Mesendoderm (in vitro differentiated cells): Measurements from ENCODE around the gene RASGEF1C.

Experiments used
- DNase-seq: peaks from one replicate; pipeline ENCODE4 v3.0.0; 2013
- H2AK5ac ChIP-seq: 2 replicates; pipeline ENCODE4 v1.6.1; 2013; ENCODE audit warnings: low read length, inconsistent platforms
- H2BK120ac ChIP-seq: 2 replicates; pipeline ENCODE4 v1.6.1; 2013; ENCODE audit warnings: low read depth, mild to moderate bottlenecking, low read length, moderate library complexity, mixed read lengths
- H2BK15ac ChIP-seq: replicated peaks from 2 replicates; pipeline ENCODE4 v1.6.1; 2013; ENCODE audit warnings: low read depth, mild to moderate bottlenecking, moderate library complexity
- H2BK5ac ChIP-seq: 2 replicates; pipeline ENCODE4 v1.6.1; 2013; ENCODE audit warnings: low read length, inconsistent platforms
- H3K18ac ChIP-seq: 2 replicates; pipeline ENCODE4 v1.6.1; 2013; ENCODE audit warnings: mild to moderate bottlenecking, low read length, mixed read lengths
- H3K23ac ChIP-seq: one replicate; pipeline ENCODE4 v1.6.1; 2013; ENCODE audit warnings: low read length
- H3K27ac ChIP-seq: 2 replicates; pipeline ENCODE4 v1.5.1; 2013; ENCODE audit warnings: low read depth, mild to moderate bottlenecking, inconsistent platforms, low read length, moderate library complexity
- H3K27me3 ChIP-seq: 2 replicates; pipeline ENCODE4 v1.6.1; 2013; ENCODE audit warnings: low read length, control low read depth, mild to moderate bottlenecking, inconsistent platforms; ENCODE audit not compliant: insufficient read depth, poor library complexity
- H3K36me3 ChIP-seq: 2 replicates; pipeline ENCODE4 v1.6.1; 2013; ENCODE audit warnings: low read length, inconsistent platforms; ENCODE audit not compliant: control insufficient read depth, insufficient read depth
- H3K4ac ChIP-seq: one replicate; pipeline ENCODE4 v1.6.1; 2013; ENCODE audit warnings: low read depth, mild to moderate bottlenecking, low read length, moderate library complexity
- H3K4me1 ChIP-seq: 2 replicates; pipeline ENCODE4 v1.6.1; 2013; ENCODE audit warnings: low read depth, low read length, inconsistent platforms; ENCODE audit not compliant: control insufficient read depth
- H3K4me2 ChIP-seq: 2 replicates; pipeline ENCODE4 v1.6.1; 2013; ENCODE audit warnings: low read length
- H3K4me3 ChIP-seq: 2 replicates; pipeline ENCODE4 v1.5.1; 2013; ENCODE audit warnings: mild to moderate bottlenecking, low read length
- H3K56ac ChIP-seq: one replicate; pipeline ENCODE4 v1.6.1; 2013; ENCODE audit warnings: low read length
- H3K79me1 ChIP-seq: 2 replicates; pipeline ENCODE4 v1.6.1; 2013; ENCODE audit warnings: low read length, inconsistent platforms
- H3K79me2 ChIP-seq: 2 replicates; pipeline ENCODE4 v1.6.1; 2013; ENCODE audit warnings: mild to moderate bottlenecking, low read length; ENCODE audit not compliant: control insufficient read depth, insufficient read depth
- H3K9ac ChIP-seq: 2 replicates; pipeline ENCODE4 v1.6.1; 2013; ENCODE audit warnings: low read length, inconsistent platforms
- H4K5ac ChIP-seq: one replicate; pipeline ENCODE4 v1.6.1; 2013; ENCODE audit warnings: low read length
- H4K8ac ChIP-seq: one replicate; pipeline ENCODE4 v1.6.1; 2013; ENCODE audit warnings: low read depth, mild to moderate bottlenecking, control low read depth, low read length, moderate library complexity
- WGBS: extraction: QIAGEN DNeasy Blood & Tissue Kit; methylation state at CpG from one replicate; pipeline ENCODE4 v1.1.7; 2013; ENCODE audit warnings: low lambda C conversion rate, missing lambda C conversion rate; ENCODE audit not compliant: insufficient coverage; ENCODE audit errors: extremely low coverage; 5-methylcytosine and 5-hydroxymethylcytosine counted together

RASGEF1C gene

DNA sequence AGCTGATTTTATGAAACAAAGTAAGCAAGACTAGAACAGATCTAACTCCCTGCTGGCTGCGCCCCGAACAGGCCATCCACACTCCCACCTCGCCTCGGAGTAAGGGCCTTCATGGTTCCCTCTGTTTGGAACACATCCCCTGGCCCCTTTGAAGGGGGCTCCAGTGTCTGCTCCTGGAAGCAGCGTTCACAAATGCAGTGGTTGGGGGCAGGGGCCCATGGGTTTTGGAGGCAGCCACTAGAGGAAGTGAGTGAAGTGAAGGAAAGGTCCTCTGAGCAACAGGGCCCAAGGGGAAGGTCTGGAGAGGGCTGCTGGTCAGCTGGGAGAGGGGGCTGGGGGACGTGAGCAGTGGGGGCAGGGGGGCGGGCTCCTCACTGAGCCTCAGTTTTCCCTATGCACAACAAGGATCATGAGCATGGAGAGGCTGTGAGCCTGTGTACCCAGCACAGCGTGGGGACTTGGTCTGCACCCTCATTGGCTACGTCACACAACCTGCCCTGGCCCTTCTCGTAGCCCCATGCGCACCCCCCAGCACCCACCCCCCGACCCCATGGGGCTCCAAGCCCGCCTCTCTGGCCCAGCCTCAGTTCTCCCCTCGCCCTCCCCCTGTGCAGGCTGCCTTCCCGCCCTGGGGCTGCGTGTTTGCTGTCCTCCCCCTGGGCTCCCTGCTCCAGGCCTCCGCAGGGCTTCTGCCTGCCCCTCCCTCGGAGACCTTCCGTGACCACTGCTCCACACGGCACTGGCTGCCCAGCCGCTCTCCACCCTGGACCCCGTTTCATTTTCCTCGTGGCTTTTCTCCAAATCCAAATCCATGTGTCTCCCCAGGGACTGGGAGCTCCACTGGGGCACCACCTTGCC is 39.5 kb downstream of the RASGEF1C start:
- Histone ChIP-seq H3K9ac (no peak overlapping the region), H3K27ac (no peak overlapping the region), H4K5ac (no peak overlapping the region), H3K36me3 (no peaks in the 10 kb centered on the region), H2BK5ac (no peak overlapping the region), H3K4ac (no peak overlapping the region), H3K23ac (no peak overlapping the region), H3K79me2 (no peaks in the 10 kb centered on the region), H3K4me1 (no peaks in the 10 kb centered on the region), H3K18ac (no peak overlapping the region), H3K79me1 (no peaks in the 10 kb centered on the region), H2BK120ac (no peak overlapping the region), H3K27me3 (no peaks in the 10 kb centered on the region), H3K4me3 (no peak overlapping the region), H2AK5ac (no peak overlapping the region), H3K56ac (no peak overlapping the region), H2BK15ac (no peak overlapping the region), H4K8ac (no peak overlapping the region), H3K4me2 (no peak overlapping the region)
- no peak for DNase-seq
- WGBS: no CpG with 5 or more reads among the region's 23 CpGs

- WGBS: no CpG with 5 or more reads among the region's 6 CpGs
- Histone ChIP-seq H3K4me3 (no peak overlapping the region), H3K79me1 (no peaks in the 10 kb centered on the region), H3K56ac (no peak overlapping the region), H3K79me2 (no peaks in the 10 kb centered on the region), H3K9ac (no peak overlapping the region), H3K18ac (no peak overlapping the region), H3K23ac (no peak overlapping the region), H3K4me2 (no peak overlapping the region), H2BK15ac (no peak overlapping the region), H2BK120ac (no peak overlapping the region), H3K27me3 (no peaks in the 10 kb centered on the region), H4K5ac (no peak overlapping the region), H3K27ac (no peak overlapping the region), H3K4me1 (no peaks in the 10 kb centered on the region), H3K4ac (no peak overlapping the region), H2BK5ac (no peak overlapping the region), H3K36me3 (no peaks in the 10 kb centered on the region), H2AK5ac (no peak overlapping the region), H4K8ac (no peak overlapping the region)
- DNase-seq: no peak
These were observed 40.3 kb downstream of the RASGEF1C start for GRCh38 chr5:180168758-180169157.

DNA sequence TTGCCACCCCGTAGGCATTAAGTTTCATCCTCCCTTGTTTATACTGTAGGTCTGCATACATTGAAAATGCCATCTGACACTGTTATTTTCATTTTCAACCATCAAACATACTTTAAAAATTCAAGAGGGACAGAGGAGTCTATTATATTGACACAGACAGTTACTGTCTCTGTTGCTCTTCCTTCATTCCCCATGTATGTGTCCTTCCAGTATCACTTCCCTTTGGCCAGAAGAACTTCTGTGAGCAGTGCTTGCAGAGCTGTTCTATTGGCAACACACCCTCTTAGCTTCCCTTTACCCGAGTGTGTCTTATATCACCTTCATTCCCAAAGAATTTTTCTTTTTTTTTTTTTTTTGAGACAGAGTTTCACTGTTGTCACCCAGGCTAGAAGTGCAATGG is 42.8 kb downstream of the RASGEF1C start:
- Histone ChIP-seq H2BK120ac (no peak overlapping the region), H3K23ac (no peak overlapping the region), H3K4ac (no peak overlapping the region), H2AK5ac (no peak overlapping the region), H3K9ac (no peak overlapping the region), H3K4me2 (no peak overlapping the region), H2BK15ac (no peak overlapping the region), H3K4me3 (no peak overlapping the region), H3K27ac (no peak overlapping the region), H4K5ac (no peak overlapping the region), H2BK5ac (no peak overlapping the region), H3K79me1 (no peaks in the 10 kb centered on the region), H3K79me2 (no peaks in the 10 kb centered on the region), H3K4me1 (no peaks in the 10 kb centered on the region), H4K8ac (no peak overlapping the region), H3K56ac (no peak overlapping the region), H3K18ac (no peak overlapping the region), H3K27me3 (no peaks in the 10 kb centered on the region), H3K36me3 (no peaks in the 10 kb centered on the region)
- no peak for DNase-seq
- WGBS: no CpG with 5 or more reads among the region's 2 CpGs

GRCh38 chr5:180162304-180162661 is 46.7 kb downstream of the RASGEF1C start:
- Histone ChIP-seq H2BK5ac (no peak overlapping the region), H2BK120ac (no peak overlapping the region), H3K79me2 (no peaks in the 10 kb centered on the region), H3K27me3 (no peaks in the 10 kb centered on the region), H3K36me3 (no peaks in the 10 kb centered on the region), H3K18ac (no peak overlapping the region), H2BK15ac (no peak overlapping the region), H3K4me1 (no peaks in the 10 kb centered on the region), H3K23ac (no peak overlapping the region), H4K8ac (no peak overlapping the region), H4K5ac (no peak overlapping the region), H3K9ac (no peak overlapping the region), H3K79me1 (no peaks in the 10 kb centered on the region), H3K56ac (no peak overlapping the region), H3K4ac (no peak overlapping the region), H3K27ac (no peak overlapping the region), H2AK5ac (no peak overlapping the region), H3K4me3 (no peak overlapping the region), H3K4me2 (no peak overlapping the region)
- no peak for DNase-seq
- no CpG with 5 or more reads among the region's 5 CpGs for WGBS

- H3K79me2 ChIP-seq: no peaks in the 10 kb centered on the region
- H3K4me2 ChIP-seq: no peak overlapping the region
- peak; percentile 37 for DNase-seq
- H2BK5ac ChIP-seq: no peak overlapping the region
- H3K4ac ChIP-seq: no peak overlapping the region
- no peaks in the 10 kb centered on the region for H3K4me1 ChIP-seq
- H4K8ac ChIP-seq: no peak overlapping the region
- no peaks in the 10 kb centered on the region for H3K79me1 ChIP-seq
- H2AK5ac ChIP-seq: no peak overlapping the region
- WGBS: no CpG with 5 or more reads among the region's 39 CpGs
- no peak overlapping the region for H3K56ac ChIP-seq
- no peak overlapping the region for H3K18ac ChIP-seq
- no peak overlapping the region for H3K23ac ChIP-seq
- no peak overlapping the region for H4K5ac ChIP-seq
- H3K27me3 ChIP-seq: no peaks in the 10 kb centered on the region
- H2BK15ac ChIP-seq: no peak overlapping the region
- no peaks in the 10 kb centered on the region for H3K36me3 ChIP-seq
- H3K9ac ChIP-seq: no peak overlapping the region
- no peak overlapping the region for H2BK120ac ChIP-seq
- H3K27ac ChIP-seq: no peak overlapping the region
- no peak overlapping the region for H3K4me3 ChIP-seq
These were observed 47.3 kb downstream of the RASGEF1C start for GRCh38 chr5:180161420-180162303.
